Skin epidermis (tissue), 12 donors: ENCODE results near the gene ACVR1.

Source experiments
- H3K27ac ChIP-seq, 21 experiments: fragments of 200-600 bp; sonication (generic) in 11 of 21; one replicate each; pipeline ENCODE4 v1.5.0; 2020; ENCODE audit warnings: mild to moderate bottlenecking in 3 of 21, inconsistent platforms in 2 of 21, moderate library complexity in 2 of 21
- H3K4me3 ChIP-seq, 7 experiments: fragments of 200-600 bp; sonication (generic) in 2 of 7; one replicate each; pipeline ENCODE4 v1.5.0; 2020; ENCODE audit warnings: inconsistent platforms in 2 of 7, mild to moderate bottlenecking in 2 of 7, moderate library complexity in 1 of 7

The ACVR1 gene

DNA sequence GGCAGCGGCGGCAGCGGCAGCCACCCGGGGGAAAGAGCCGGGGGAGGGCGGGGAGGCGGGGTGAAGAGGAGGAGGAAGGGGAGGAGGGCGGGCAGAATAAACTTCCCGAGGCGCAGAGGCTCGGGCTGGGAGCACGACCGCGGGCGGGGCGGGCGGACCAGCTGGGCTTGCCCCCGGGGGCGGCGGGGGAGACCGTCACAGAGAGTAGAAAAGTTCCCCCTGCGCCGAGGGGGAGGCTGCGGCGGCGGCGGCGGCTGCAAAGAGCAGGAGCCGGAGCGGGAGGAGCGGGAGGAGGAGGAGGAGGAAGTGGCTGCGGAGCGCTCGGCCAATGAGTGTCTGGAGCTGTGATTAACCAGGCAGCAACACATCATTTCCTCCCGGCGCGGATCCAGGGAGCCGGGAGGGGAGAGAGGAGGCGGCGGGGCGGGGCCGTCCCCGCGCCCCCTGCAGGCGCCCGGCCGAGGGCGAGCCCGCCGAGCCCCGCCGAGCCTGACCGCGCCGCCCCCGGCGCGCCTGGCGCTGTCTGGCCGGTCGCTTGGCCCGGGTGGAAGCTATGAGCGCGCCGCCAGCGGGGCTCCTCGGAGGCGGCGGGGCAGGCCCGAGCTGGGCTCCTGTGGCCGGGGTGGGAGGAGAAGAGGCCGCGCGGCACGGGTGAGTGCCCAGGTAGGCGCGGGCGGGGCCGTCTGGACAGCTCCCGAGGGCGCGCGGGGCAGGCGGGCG, at the start of gene ACVR1:
TSS of gene ACVR1 (minus strand) at position 265 of the 720 bp plus-strand sequence. CDS start 76,837 bp downstream, outside the sequence.
- peak within 1 kb of the TSS; percentile 84 to 99 (median 94) for H3K27ac ChIP-seq

DNA sequence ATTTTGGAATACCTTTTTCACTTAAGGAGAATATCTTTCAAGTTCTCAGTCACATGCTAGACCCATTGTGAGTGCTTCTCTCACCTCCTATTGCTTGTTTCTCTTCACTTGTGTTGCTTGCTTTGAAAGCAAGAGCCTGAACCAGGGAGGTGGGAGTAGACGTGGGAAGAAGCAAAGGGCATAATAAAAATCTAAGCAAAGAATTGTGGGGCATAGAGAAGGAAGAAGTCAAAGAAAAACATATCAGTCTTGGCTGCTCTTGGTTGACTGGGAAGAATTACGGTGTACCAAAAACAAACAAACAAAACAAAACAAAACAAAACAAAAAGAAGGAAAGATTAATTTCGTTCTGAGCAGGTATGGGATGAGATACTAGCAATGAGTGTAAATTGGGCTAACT, 48.9 kb upstream of the ACVR1 start:
- Histone ChIP-seq H3K27ac (no peak overlapping the region), H3K4me3 (no peak overlapping the region)

More for the DNA sequence above, at the start of gene ACVR1:
- H3K4me3 ChIP-seq: peak within 1 kb of the TSS; percentile 70 to 85 (median 80)

DNA sequence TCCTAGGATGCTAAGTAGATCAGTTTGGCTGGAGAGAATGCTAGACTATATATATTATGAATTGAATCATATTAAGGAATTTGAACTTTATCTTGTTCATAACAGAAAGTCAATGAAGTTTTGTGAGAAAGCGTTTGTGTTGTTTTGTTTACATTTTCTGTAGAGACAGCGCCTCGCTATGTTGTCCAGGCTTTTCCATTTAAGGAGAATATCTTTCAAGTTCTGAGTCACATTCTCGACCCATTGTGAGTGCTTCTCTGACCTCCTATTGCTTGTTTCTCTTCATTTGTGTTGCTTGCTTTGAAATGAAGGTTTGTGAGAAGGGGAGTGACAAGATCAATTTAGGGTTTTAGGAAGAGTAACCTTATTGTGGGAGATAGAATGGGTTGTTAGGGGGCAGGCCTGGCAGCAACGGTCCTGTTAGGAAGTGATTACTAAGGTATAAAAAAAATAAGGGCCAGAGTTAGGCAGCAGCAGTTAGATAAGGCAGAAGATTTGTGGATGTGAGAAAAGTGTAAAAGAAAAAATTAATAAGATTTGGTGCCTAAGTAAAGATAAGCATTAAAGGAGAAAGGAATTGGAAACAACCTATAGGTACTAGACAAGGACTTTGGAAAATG, 47.6 kb upstream of the ACVR1 start:
- H3K4me3 ChIP-seq: no peak overlapping the region
- no peak overlapping the region for H3K27ac ChIP-seq

DNA sequence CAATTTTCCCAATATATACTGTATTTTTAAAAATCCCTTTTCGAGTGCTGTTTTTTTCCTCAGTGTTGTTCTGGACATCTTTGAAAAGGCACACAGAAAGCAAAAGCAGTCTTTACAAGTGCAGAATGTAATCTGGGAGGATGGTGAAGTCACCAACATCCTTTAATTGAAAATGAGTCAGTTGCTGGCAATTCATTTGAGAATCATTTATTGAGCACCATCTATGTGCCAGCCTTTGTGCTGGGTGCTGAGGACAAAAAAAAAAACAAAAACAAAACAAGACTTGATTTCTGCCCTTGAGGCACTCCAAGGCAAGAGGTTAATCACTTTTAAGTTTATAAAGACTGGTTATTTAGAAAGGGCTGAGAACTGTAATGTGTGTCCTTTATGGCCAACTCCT, 46.7 kb upstream of the ACVR1 start:
- H3K27ac ChIP-seq: no peak overlapping the region
- H3K4me3 ChIP-seq: no peak overlapping the region

DNA sequence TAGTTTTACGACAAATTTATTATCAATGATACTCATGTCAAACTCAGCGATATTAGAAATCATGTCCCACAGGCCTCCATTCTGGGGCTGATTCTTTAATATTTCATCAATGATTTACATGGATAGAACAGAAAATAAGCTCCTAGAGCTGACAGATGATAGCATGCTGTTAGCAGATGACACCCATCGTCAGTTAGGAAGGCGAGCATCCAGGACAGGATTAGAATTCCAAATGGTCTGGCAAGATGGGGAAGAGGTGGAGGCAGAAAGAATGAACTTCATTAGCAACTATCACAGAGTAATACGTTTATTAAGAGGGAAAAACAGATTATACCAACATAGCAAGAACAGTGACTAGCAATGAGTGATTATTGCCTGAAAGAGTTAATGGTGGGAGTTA, 46.2 kb upstream of the ACVR1 start:
- Histone ChIP-seq H3K27ac (no peak overlapping the region), H3K4me3 (no peak overlapping the region)

DNA sequence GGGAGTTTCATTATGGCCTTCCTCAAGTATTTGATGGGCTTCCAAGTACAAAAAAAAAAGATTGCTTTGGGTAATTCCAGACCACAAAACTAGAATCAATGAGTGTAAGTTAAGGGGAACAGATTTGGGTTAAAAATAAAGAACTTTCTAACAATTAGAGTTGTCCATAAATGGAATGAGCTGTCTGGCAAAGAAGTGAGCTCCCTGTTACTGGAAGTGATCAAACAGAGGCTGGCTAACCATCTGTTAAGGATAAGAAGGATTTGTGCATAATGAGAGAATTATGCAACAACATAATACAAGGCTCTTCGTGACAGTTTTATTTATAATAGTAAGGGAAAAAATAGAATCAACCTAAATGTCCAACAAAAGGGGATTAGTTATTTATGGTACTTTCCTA, 44.6 kb upstream of the ACVR1 start:
- no peak overlapping the region for H3K4me3 ChIP-seq

DNA sequence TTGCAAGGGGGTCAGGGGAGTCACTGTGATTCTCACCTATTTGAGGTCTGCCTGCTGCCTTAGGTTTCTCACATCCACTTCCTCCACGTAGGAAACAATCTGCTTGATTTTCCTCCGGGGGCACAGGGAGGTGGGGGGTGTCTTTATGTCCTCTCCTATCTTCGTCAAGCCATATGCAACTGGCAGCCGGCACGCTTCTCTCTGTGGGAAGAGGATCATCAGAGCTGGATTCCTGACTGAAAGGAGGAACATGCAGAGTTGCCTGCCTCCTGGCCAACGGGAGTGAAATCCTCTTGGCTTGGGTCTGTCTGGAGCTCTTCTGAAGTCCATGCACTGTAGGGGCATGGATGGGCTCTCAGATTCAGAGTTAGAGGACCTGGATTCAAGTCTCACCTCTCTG, 43.1 kb upstream of the ACVR1 start:
- Histone ChIP-seq H3K27ac (no peak overlapping the region), H3K4me3 (no peak overlapping the region)

More for the DNA sequence above, 44.6 kb upstream of the ACVR1 start:
- no peak overlapping the region for H3K27ac ChIP-seq

DNA sequence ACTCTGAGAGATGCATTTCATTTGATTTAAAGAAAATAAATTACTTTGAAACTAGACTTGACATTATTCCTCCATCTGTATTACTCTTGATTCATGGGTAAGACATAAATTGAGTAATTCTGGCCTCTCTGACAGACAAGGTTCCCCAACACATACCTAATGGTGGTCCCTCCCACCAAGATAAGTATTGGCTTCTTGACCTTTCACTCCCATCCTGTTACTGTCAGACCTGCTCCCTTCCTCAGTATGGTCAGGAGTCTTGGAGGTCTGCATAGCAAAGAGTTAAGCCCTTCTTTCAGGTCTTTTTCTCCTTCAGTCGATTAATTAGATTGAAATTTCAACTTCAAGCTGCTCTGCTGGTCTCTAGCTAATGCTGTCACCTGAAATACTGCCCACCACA, 42.2 kb upstream of the ACVR1 start:
- Histone ChIP-seq H3K4me3 (no peak overlapping the region), H3K27ac (no peak overlapping the region)

DNA sequence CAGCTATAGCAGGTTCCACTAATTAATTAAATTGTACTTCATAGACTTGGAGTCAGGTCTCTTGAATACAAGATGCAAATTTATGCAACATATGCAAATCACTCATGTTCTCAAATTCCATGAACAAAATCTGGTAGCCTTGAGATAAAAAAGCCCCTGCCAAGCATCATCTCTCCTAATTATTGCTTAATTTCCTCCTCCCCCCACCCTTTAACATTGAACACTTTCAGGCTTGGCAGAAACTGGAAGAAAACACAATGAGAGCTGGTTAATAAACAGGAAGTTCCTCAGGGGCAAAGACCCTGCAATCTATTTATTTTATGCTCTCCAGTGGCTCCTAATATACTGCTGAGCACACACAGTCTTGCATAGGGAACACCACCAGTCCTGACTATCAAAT, 35.6 kb upstream of the ACVR1 start:
- Histone ChIP-seq H3K27ac (no peak overlapping the region), H3K4me3 (no peak overlapping the region)

DNA sequence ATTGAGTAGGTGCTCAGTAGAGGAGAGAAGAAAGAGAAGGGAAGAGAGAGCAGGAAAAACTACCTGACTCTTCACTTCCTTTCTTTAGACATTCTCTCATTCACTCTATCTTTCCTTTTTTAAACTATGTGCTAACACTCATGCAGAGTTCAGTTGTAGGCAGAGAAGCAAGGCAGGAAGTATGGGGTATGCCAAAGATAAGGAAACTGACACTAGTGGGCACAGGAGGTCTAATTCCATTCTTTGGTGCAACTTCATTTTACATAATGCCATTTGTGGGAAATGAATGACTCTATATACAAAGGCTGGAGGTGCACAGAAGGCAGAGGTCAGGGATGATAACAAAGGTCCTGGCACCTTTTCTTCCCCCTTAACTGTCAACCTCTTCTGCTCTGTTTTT, 35.1 kb upstream of the ACVR1 start:
- Histone ChIP-seq H3K4me3 (no peak overlapping the region), H3K27ac (no peak overlapping the region)

DNA sequence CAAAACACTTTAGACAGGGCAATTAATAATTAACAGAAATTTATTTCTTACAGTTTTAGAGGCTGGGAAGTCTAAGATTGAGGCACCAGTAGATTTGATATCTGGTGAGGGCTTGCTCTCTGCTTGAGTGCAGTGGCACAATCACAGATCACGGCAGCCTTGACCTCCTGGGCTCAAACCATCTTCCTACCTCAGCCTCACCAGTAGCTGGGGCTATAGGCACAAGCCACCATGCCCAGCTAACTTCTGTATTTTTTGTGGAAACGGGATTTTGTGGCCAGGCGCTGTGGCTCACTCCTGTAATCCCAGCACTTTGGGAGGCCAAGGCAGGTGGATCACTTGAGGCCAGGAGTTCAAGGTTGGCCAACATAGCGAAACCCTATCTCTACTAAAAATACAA, 29.0 kb upstream of the ACVR1 start:
- Histone ChIP-seq H3K4me3 (no peak overlapping the region), H3K27ac (no peak overlapping the region)

DNA sequence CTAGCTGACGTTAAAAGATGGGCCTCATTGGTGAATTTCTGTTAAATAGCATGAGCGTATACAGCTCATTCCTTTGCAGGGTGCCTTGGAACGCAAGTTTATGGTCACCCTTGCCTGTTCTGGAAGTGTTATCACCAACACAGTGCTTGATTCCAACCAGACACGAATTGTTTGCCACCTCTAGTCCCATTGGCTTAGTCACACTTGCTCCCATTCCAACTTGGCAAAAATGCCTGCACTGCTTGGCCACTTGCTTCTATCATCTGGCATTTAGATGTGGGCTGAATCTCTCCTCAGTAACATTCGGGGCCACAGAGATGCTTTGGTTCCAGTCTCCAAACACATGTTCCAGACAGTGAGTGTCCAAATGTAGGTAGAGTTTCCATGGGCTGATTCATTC, 27.5 kb upstream of the ACVR1 start:
- Histone ChIP-seq H3K4me3 (no peak overlapping the region), H3K27ac (peak overlapping the region in 3 of 21 experiments; percentile 12 to 43 (median 13))

DNA sequence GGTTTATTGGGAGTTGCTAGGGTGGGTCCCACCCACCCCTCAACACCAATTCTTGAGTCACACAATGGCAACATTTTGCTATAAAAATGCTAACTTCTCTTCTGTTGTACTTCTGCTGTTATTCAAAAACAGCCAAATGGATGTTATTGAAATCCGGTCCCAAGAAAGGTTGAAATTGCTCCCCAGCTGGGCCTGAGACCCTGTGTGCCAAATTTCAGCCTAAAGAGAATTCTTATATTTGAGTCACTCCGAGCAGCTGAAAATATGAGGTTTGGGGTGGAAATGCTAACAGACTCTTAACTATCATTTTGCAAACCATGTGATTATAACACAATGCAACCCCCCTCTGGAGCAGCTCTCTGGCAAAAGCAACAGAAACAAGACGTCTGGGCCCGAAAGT, 27.0 kb upstream of the ACVR1 start:
- Histone ChIP-seq H3K27ac (peak overlapping the region in 4 of 21 experiments; percentile 12 to 43 (median 24)), H3K4me3 (no peak overlapping the region)

DNA sequence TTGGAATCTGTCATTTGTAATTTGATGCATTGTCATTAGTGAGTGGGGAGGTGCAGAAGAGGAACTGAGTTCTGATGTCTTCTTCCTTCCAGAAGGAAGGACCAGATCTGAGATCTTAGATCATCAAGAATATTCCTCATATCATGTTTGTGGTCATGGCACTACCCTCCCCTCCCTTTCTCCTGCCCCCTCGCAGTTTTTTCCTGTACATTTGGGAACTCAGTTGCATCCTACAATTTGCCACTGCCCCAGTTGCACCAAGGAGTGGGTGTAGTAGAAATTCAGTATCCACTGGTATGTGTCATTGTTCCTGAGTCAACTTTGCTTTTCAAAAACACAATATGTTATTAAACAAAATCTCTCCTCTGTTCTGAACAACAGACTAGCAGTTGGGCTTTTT, 26.6 kb upstream of the ACVR1 start:
- Histone ChIP-seq H3K27ac (peak overlapping the region in 1 of 21 experiments; percentile 43), H3K4me3 (no peak overlapping the region)

DNA sequence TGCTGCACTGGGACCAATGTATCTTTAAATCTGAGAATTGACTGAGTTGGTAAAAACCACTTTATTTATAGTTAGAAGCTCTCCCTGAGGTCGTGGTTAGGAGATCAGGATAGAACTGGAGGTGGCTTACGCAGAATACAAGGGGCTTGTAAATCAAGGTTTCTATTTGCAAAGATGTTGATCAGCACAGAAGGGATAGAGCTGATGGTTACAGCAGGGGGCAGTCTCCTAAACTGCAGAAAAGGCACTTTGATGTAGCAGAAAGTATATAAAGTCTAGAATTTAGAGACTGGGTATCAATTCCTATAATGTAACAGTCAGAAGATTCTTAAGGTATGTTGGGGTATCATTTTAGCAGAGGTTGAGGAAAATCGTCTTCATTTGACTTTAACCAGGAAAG, 25.2 kb upstream of the ACVR1 start:
- no peak overlapping the region for H3K4me3 ChIP-seq
- H3K27ac ChIP-seq: no peak overlapping the region

DNA sequence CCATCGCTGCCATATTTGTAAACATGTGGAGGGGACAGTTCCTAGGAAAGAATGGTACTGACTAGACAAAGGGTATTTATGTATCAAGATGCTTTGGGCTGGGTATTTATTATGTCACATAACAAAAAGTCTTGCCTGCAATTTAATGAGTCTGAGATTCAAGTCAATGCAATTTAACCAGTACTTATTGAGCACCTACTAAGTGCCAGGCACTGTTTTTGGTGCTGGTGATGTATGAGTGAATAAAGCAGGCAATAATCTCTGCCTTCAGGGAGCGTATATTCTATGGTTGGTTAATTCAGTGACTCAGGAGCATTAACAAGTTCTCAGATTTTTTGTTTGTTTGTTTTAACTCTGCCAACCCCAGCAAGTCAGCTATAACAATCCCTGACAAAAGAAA, 24.6 kb upstream of the ACVR1 start:
- H3K27ac ChIP-seq: peak overlapping the region in 4 of 21 experiments; percentile 9 to 84 (median 50)
- no peak overlapping the region for H3K4me3 ChIP-seq

DNA sequence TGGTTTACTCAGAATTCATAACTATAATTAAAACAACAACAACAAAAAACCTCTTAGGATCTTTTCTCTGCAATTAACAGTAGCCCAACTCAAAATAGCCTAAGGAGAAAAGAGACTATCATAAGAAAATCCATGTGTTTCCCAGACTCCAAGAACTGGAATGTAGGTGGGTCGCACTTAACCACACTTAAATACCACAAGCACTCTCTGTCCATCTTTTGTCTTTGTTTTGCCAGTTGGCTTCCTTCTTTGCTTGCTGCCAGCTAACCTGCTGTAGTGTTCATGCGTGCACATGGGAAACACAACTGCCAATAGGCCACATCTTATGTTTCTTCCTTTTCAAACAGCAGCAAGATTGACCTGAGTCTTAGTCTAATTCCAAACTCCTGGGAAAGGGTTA, 24.1 kb upstream of the ACVR1 start:
- no peak overlapping the region for H3K4me3 ChIP-seq
- H3K27ac ChIP-seq: peak overlapping the region in 4 of 21 experiments; percentile 20 to 84 (median 74)

DNA sequence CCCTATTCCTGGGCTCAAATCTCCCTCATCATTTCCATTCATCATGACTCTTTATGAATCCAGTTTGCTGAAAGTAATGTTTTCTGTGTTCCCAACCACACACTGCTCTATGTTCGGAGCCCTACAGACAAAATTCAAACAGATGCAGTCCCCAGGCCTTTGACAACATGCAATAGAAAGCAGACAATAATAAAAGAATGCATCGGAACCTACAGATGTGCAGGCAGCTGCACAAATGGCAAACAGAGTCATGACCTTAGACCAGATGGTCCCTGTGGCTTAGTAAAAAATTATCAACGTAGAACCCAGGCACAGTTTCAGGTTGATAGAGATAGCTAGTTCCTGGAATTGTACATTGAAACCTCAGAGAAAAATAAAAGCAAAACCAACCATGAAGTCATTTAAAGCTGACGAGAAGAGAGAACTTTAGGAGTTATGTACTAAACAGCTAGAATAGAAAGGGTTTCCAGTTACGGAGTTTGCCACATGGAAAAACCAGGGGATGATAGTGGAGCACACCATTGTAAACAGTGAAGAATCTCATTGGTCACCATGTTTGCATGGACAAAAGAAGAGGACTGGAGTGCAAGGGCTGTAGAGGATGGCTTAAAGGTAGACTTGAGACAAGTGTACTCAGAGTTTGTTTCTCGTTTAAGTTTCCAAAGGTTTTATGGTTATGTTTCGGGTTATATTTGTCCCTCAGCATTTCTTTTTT, 23.2 kb upstream of the ACVR1 start:
- Histone ChIP-seq H3K27ac (peak overlapping the region in 6 of 21 experiments; percentile 24 to 84 (median 74)), H3K4me3 (peak overlapping the region in 1 of 7 experiments; percentile 11)

DNA sequence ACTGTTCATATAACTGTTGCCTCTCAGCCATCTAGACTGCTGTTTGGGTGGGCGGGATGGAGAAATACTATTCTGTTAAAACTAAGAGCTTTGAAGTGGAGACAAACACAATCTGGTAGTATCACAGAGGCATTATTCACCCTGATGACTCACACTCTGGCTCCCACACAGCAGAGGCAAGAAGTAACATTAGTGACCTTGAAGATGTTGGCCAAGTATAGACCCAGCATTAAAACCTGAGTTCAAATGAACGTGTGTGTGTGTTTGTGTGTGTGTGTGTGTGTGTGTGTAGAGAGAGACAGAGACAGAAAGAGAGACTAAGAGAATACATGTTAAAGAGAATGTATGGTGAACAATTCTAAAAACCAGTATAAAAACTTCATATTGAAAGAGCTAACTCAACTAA, 22.5 kb upstream of the ACVR1 start:
- no peak overlapping the region for H3K4me3 ChIP-seq
- H3K27ac ChIP-seq: peak overlapping the region in 6 of 21 experiments; percentile 24 to 84 (median 74)

DNA sequence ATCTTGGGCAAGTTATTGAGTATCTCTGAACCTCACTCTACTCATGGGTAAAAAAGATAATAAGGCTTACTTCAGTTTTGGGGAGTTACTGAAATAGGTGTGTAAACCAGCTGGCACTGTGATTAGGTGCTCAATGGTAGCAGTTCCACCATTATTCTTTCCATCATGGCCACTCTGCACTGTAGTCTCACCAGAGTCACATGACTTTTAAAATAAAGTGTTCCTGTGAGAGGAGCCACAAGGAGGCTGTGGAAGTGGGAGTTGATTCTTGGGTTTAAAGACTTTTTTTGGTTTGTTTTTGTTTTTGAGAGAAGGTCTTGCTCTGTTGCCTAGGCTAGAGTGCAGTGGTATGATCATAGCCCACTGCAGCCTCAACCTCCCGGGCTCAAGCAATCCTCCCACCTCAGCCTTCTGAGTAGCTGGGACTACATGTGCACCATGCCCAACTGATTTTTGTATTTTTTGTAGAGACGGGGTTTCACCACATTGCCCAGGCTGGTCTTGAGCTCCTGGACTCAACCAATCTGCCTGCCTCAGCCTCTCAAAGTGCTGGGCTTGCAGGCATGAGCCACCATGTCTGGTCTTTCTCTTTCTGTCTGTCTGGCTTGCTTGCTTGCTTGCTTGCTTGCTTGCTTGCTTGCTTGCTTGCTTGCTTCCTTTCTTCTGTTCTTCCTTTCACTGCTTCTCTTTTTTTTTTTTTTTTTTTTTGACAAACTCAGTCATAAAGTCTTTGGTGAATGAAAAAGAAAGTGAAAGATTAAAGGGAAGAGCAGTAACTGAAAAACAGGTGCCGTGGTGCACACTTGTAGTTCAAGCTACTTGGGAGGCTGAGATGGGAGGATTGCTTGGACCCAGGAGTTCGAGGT, 21.2 kb upstream of the ACVR1 start:
- H3K4me3 ChIP-seq: no peak overlapping the region

More for the DNA sequence above, 21.2 kb upstream of the ACVR1 start:
- H3K27ac ChIP-seq: peak overlapping the region in 10 of 21 experiments; percentile 18 to 84 (median 54)
